Measurements from ENCODE around the gene ARMC6. TPM values are rescaled to one million over a fixed set of nuclear protein-coding genes. Genes with fewer than 3 reads are reported as not detected.

Gene ARMC6
- total RNA-seq, 1 donor from 2014 or later: 33.3 TPM

- ChIA-PET POLR2A (no interaction called here), CTCF (no interaction called here)
- Mint-ChIP-seq H3K9me3 (no peaks in the 10 kb centered on the region), H3K27me3 (no peaks in the 10 kb centered on the region), H3K4me3 (no peak overlapping the region), H3K27ac (no peak overlapping the region), H3K36me3 (ENCODE audit: low read depth) (peaks cover 41% of the 10 kb centered on the region), H3K4me1 (peaks cover 20% of the 10 kb centered on the region)
- DNase-seq (no peak), ATAC-seq (ENCODE audit: low read depth) (no peak)
- intact Hi-C loops (cut with micrococcal nuclease): no loop called here
- TF ChIP-seq CTCF (IDR thresholded peaks at IDR 0.05): no peak
Measured at GRCh38 chr19:19043881-19044280, 10.5 kb downstream of the ARMC6 start.

- H3K36me3 Mint-ChIP-seq (ENCODE audit: low read depth): peaks cover 65% of the 10 kb centered on the region
- TF ChIP-seq CTCF (IDR thresholded peaks at IDR 0.05): no peak
- intact Hi-C loops (cut with micrococcal nuclease): no loop called here
- DNase-seq: no peak
- no peaks in the 10 kb centered on the region for H3K4me1 Mint-ChIP-seq
- H3K27me3 Mint-ChIP-seq: no peaks in the 10 kb centered on the region
- ATAC-seq (ENCODE audit: low read depth): no peak
- no peaks in the 10 kb centered on the region for H3K9me3 Mint-ChIP-seq
- H3K4me3 Mint-ChIP-seq: no peak overlapping the region
- CTCF ChIA-PET: no interaction called here
- POLR2A ChIA-PET: interaction anchor here (0.7 kb wide), 1 partner anchor 324 kb away, joined by 10 read pairs; no protein-coding TSS in a partner anchor
- H3K27ac Mint-ChIP-seq: no peak overlapping the region
Measured at GRCh38 chr19:19049406-19049805, 16.0 kb downstream of the ARMC6 start.

- POLR2A ChIA-PET: no interaction called here
- DNase-seq: no peak
- Mint-ChIP-seq H3K36me3 (ENCODE audit: low read depth) (peaks cover 64% of the 10 kb centered on the region), H3K9me3 (no peaks in the 10 kb centered on the region), H3K27me3 (no peaks in the 10 kb centered on the region), H3K27ac (no peak overlapping the region), H3K4me3 (no peak overlapping the region), H3K4me1 (no peaks in the 10 kb centered on the region)
- no peak for ATAC-seq (ENCODE audit: low read depth)
- no peak for TF ChIP-seq CTCF (IDR thresholded peaks at IDR 0.05)
- CTCF ChIA-PET: interaction anchor here (1.2 kb wide), 1 partner anchor 125 kb away, joined by 3 read pairs; no protein-coding TSS in a partner anchor
- intact Hi-C loops (cut with micrococcal nuclease): no loop called here
Measured at GRCh38 chr19:19050104-19050503, 16.7 kb downstream of the ARMC6 start.

GRCh38 chr19:19050731-19051130, 17.3 kb downstream of the ARMC6 start:
- intact Hi-C loops (cut with micrococcal nuclease): no loop called here

More at GRCh38 chr19:19050731-19051130, 17.3 kb downstream of the ARMC6 start:
- ChIA-PET POLR2A (no interaction called here), CTCF (interaction anchor here (1.0 to 1.2 kb wide), 3 partner anchors 93 to 175 kb away, joined by 3 read pairs; no protein-coding TSS in a partner anchor)
- no peak overlapping the region for H3K4me3 Mint-ChIP-seq
- no peak for TF ChIP-seq CTCF (IDR thresholded peaks at IDR 0.05)
- H3K27me3 Mint-ChIP-seq: no peaks in the 10 kb centered on the region
- DNase-seq: no peak
- H3K36me3 Mint-ChIP-seq (ENCODE audit: low read depth): peaks cover 67% of the 10 kb centered on the region
- no peaks in the 10 kb centered on the region for H3K9me3 Mint-ChIP-seq
- H3K4me1 Mint-ChIP-seq: no peaks in the 10 kb centered on the region
- H3K27ac Mint-ChIP-seq: no peak overlapping the region
- ATAC-seq (ENCODE audit: low read depth): no peak
